Mammary epithelial cell (primary cell): ENCODE data around the gene TRAP1.

Source experiments
- EZH2 ChIP-seq: IDR thresholded peaks from 2 replicates; pipeline ENCODE4 v1.6.1; 2012; ENCODE audit warnings: low read length, inconsistent platforms, borderline replicate concordance
- TF ChIP-seq, protein P1 (sequence below), 2 donors: IDR thresholded peaks in 1 of 2; conservative IDR thresholded peaks in 1 of 2; 2 replicates each; pipeline ENCODE4 v1.5.1; 2011 to 2012; ENCODE audit warnings: inconsistent platforms in 2 of 2, low read length in 2 of 2, mild to moderate bottlenecking in 2 of 2, control low read depth in 1 of 2, low read depth in 1 of 2; ENCODE audit not compliant: insufficient read depth in 1 of 2; ENCODE audit errors: extremely low read depth in 1 of 2

DNA sequence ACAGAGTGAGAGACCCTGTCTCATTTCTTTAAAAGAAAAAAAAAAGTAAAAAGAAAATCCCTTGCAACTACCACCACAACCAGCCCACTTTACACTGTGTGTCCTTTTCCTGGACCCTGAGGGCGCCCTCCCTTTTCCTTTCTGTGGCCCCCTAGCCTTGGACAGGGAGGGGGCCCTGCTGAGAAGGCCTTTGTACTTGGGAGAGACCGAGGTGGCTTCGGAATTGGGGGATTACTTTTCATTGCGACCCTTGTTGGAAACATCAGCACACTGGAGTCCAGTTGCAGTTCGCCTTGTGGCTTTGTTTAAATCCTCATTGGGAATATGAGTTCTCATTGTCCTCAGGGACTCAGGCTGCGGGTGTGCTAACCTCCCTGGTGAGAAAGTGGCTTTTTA lies 72.2 kb downstream of the TRAP1 start:
- TF ChIP-seq, protein P1, sequence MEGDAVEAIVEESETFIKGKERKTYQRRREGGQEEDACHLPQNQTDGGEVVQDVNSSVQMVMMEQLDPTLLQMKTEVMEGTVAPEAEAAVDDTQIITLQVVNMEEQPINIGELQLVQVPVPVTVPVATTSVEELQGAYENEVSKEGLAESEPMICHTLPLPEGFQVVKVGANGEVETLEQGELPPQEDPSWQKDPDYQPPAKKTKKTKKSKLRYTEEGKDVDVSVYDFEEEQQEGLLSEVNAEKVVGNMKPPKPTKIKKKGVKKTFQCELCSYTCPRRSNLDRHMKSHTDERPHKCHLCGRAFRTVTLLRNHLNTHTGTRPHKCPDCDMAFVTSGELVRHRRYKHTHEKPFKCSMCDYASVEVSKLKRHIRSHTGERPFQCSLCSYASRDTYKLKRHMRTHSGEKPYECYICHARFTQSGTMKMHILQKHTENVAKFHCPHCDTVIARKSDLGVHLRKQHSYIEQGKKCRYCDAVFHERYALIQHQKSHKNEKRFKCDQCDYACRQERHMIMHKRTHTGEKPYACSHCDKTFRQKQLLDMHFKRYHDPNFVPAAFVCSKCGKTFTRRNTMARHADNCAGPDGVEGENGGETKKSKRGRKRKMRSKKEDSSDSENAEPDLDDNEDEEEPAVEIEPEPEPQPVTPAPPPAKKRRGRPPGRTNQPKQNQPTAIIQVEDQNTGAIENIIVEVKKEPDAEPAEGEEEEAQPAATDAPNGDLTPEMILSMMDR (conservative IDR thresholded peaks at IDR 0.05 in 1 of 2, IDR thresholded peaks at IDR 0.05 in 1 of 2; ENCODE audit: extremely low read depth in 1 of 2, insufficient read depth in 1 of 2, low read depth in 1 of 2, low read length in 2 of 2) = no peak
- TF ChIP-seq EZH2 = no peak
